HG03135 (cell line): ENCODE data around the gene COX7B.
"Not testable (repeated sequence)": the region's sequence is repeated elsewhere in the genome, so short reads cannot be mapped to it uniquely, and the experiment has no call there.

ENCODE experiments used
- ATAC-seq: cut with Tn5 transposase; IDR thresholded peaks from one replicate; pipeline ENCODE4 v1.9.1; 2021; ENCODE audit warnings: mild to moderate bottlenecking, moderate library complexity; ENCODE audit not compliant: unreplicated experiment

Gene COX7B, protein sequence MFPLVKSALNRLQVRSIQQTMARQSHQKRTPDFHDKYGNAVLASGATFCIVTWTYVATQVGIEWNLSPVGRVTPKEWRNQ

DNA sequence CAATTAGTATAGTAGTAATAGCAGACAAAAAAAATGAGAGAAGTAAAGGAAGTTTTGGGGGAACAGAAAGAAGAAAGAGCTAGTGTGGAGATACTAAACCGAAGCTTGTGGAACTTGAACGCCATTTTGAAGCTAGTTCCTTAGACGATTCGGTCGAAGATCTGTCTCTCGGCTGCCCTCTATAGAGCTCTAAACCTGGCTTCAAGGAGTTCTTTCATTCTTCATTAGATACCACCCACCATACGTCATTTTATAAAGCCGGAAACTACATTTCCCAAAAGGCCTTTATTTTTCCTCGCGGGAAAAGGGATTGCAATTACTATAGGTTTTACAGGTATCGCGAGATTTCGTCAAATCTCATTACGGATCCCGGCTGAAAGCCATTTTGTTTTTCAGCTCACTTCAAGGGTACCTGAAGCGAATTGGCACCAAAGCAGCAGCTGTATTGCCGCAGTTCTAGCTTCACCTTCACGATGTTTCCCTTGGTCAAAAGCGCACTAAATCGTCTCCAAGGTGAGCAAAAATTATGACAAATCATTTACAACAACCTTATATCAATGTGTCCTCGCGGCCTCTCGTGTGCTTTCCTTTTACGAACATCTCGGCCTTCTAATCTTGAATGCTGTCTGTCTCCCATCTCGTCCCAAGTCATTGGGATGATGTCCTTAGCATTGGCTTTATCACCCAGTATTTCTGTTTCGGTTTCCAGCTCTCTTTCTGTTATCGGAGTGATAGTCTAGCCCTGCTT, at the start of gene COX7B:
Gene COX7B (plus strand): TSS at position 388 of the 748 bp plus-strand sequence. CDS start 86 bp downstream, at position 474.
- ATAC-seq = peak; percentile 62

DNA sequence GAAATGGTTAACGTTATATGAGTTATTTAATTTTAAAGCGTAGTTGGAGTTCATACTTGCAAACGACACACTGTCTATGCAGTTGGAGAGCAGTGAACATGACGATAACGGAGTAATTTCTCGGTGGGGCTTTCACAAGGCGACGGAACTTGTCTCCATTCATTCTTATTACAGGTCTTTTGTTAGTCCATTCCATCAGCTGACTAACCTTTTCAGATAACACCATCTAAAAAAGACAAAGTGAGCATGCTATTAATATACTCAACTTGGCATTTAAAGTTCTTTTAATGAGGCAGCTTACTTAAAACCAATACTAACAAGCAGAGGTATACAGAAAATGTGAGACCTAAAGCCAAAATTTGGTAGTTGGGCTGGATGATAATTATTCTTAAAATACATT, 23.9 kb upstream of the COX7B start:
- ATAC-seq = no peak

DNA sequence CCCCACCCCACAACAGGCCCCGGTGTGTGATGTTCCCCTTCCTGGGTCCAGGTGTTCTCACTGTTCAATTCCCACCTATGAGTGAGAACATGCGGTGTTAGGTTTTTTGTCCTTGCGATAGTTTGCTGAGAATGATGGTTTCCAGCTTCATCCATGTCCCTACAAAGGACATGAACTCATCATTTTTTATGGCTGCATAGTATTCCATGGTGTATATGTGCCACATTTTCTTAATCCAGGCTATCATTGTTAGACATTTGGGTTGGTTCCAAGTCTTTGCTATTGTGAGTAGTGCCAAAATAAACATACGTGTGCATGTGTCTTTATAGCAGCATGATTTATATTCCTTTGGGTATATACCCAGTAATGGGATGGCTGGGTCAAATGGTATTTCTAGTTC, 17.9 kb upstream of the COX7B start:
- not testable (repeated sequence) for ATAC-seq

DNA sequence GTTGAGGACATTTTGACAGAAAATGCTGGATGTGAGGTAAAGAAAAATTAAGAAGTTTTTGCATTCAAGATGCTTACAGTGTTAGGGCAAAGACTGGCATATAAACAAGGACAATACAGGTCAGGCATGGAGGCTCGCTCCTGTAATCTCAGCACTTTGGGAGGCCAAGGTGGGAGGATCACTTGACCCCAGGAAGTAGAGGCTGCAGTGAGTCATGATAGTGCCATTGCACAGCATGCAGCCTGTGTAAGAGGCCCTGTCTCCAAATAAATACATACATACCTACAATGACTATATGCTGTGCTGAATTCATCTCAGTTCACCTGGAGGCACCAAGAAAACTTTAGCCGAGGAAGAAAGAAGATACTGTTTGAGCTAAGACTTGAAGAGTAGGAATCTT, 6.4 kb upstream of the COX7B start:
- no peak for ATAC-seq

DNA sequence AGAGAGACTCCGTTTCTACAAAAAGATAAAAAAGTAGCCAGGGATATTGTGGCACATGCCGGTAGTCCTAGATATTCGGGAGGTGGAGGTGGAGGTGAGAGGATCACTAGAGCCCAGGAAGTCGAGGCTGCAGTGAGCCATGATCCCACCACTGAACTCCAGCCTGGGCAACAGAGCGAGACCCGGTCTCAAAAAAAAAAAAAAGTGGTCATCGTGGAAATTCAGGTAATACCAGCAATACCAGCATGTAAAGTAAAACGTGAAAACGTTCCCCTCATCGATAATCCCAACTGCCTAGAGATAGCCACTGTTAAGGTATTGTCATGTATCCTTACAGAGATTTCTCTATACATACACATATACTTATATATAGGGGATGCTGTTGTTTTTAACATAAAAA, 5.6 kb upstream of the COX7B start:
- no peak for ATAC-seq

DNA sequence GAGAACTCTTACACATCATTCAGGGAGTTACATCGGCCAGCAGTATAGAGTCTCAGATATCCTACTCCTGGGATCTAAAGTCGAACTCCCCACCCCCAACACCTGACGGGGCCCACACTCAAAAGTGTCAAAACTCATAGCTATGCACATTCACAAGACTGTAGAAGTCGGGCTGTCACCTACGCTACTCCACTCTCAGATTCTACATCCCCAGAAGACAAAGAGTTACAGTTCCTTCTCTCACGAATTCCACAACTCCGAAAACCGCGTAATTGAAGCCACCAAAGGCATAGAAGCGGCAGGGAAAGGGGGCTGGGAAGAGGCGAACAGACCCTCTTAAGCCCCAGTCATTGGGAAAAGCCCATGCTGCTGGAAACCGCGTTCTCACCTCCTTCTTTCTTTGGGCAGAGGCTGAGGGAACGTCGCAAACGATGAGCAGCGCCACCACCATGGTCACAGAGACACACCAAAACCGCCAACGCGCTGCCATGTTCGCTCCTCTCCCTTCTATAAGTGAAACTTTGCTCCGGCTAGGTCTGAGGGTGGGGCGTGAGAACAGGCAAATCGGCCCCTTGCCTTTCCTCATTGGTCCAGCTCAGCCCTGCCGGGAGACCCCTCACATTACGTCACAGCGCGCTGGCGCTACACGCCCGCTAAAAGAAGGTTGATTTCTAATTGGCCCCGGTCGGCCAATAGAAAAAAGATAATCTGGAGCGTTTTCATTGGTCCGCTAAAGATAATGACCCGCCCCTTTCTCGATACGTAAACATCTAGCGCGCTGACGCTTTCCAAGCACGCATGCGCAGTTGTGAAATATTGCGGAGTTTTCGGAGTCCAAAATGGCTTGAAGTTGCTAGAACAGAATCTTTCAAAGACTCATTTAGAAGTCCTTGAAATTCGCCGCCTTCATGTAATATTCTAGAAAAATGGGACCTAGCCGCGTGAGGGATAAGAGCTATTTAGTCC, 4.1 kb upstream of the COX7B start, which contains the start of gene MAGT1:
Gene MAGT1 (minus strand): TSS at position 515 of the 966 bp plus-strand sequence. CDS start 25 bp downstream, at position 490.
- peak; percentile 87 for ATAC-seq

DNA sequence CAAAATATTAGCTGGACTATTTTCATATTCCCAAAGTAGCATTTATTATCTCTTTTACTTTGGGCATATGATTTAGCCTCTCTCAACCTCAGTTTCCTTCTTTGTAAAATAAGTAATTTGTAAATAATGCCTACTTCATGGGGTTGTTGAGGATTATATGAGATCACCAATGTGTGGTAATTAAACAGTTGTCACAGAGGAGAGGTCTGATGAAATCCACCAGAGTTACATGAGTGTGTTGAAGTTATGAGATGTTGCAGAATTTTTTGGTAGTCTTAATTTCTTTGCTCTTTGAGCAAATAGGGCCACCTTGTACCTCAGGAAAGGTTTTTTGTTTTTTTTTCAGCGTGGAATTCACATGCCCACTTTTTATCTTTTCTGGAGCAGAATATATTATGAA, 1.4 kb downstream of the COX7B start:
- no peak for ATAC-seq

DNA sequence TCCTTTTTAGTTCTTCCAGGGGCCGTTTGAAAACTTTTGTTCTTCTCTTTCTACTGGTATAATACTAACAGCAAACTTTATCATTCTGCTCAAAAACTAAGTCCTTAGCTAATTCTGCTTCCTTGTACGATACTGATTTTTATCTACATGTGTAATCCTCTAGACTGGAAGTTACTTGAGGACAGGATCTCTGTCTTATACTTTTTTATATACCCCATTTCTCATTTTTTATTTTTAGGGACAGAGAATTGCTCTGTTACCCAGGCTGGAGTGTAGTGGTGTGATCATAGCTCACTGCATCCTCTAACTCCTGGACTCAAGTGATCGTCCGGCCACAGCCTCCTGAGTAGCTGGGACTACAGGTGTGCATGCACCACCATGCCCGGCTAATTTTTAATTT, 2.2 kb downstream of the COX7B start:
- ATAC-seq = no peak

DNA sequence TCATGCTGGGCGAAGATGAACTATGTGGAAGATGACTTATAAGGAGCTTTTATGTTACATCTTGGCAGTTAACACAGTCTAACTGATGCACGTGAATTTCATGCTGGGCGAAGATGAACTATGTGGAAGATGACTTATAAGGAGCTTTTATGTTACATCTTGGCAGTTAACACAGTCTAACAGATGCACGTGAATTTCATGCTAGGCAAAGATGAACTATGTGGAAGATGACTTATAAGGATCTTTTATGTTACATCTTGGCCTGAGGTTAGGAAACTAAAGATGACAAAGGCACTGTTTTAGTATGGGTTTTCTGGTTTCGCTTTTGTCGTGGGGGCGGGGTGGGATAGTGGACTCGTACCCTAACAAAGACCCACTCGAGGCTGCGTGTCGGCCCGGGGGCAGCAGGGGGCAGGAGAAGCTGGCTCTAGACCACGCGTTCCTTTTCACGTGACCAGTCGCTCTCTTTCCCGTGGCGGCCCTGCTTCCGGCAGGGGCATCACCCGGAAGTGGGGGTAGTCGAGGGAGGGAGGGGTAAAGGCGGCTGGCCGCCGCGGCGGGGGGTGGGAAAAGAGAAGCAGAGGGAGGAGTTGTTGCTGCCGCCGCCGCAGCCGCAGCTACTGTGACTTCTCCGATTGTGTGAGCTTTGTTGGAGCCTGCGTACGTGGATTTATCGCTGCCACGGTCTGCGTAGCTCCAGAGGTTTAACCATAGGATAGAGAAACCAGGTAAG, 11.0 kb downstream of the COX7B start, which contains the start of gene ATP7A:
Gene ATP7A (plus strand): TSS at position 586 of the 733 bp plus-strand sequence. CDS start 60,949 bp downstream, outside the sequence.
- peak; percentile 93 for ATAC-seq

DNA sequence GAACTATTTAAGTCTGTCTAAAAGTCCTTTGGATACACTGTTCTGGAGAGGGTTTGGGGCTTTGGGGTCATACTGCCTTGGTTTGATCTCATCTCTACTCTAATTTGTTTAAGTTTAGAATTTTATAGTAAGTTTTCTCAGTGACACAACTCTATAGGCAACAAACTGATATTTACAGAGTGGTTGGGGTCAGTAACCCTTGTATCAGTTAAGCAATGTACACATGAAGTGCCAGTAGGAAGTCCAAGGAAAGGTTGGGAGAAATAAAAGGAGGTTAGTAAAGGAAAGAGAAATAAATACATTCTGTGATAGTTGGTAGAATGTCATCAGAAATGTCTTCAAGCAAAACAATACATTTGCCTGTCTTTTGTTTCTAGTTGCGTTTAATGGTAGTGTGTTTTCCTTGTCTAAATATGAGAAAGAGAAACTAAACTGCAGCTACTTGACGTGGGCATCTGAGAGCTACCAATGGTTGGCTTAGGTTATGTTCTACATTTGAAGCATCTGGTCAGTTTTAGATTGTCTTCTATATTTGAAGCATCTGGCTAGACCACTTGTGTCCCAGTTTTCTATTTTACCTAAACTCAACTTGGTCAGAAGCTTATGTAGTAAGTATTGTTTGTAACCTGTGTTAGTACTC, 18.1 kb downstream of the COX7B start:
- peak; percentile 50 for ATAC-seq

DNA sequence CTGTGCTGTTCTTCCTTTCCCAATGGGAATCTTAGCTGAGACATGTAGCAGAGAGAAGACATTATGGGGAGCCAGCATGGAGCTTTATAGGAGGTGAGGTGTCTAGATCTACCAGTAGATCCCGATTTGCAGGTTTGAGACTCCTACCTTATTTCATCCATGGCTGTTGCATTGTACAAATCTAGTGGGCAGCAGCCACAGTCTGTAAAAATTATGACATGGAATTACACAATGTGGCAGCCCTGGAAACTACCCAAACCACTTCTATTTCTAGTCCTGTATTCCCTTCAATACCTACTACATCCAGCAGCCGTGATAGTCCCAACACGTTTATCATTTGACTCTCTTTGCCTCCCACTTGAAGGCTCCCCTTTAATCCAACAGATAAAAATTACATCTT, 19.3 kb downstream of the COX7B start:
- no peak for ATAC-seq

DNA sequence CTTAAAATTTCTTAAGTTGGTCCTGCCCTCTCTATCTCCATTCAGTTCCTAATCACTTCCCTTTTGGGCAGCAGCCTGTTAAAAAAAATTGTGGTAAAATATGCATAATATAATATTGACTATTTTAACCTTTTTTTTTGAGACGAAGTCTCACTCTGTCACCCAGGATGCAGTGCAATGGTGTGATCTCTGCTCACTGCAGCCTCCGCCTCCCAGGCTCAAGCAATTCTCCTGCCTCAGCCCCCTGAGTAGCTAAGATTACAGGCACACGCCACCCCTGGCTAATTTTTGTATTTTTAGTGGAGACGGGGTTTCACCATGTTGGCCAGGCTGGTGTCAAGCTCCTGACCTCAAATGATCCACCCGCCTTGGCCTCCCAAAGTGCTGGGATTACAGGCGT, 20.1 kb downstream of the COX7B start:
- ATAC-seq = not testable (repeated sequence)

DNA sequence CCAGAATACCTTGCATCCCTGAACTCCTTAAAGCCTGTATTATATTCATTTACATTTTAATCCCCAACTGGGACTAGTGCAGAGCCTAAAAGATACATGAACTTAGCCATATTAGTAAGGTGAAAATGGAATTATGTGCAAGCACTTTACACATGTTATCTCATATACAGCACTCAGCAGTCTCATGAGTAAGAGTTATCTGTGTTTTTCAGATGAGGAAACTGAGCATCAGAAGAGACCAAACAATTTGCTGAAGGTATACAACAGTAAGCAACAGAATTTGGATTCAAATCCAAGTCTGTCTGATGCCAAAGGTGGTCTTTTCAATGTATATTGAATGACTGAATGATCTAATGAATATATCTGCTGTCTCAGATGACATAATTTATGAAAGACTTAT, 23.5 kb downstream of the COX7B start:
- ATAC-seq = no peak

DNA sequence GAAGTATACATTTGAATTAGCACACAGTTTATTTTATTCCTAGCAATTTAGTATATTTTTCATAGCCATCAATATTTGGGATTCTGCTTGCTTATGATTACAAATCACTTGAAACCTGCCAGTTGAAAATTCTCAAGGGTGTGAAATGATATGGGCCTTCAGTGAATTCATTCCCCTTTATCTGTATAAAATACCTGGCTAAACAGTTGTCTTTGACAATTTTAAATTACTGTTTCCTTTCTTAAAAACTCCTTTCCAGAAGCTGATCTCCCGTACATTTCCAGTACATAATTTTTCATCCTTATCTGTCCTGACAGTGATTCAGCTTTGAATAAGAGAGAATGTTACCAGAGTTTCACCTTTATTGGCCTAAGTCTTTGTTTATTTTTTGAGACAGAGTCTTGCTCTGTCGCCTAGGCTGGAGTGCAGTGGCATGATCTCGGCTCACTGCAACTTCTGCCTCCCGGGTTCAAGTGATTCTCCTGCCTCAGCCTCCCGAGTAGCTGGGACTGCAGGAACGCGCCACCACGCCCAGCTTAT, 25.1 kb downstream of the COX7B start:
- ATAC-seq = no peak

DNA sequence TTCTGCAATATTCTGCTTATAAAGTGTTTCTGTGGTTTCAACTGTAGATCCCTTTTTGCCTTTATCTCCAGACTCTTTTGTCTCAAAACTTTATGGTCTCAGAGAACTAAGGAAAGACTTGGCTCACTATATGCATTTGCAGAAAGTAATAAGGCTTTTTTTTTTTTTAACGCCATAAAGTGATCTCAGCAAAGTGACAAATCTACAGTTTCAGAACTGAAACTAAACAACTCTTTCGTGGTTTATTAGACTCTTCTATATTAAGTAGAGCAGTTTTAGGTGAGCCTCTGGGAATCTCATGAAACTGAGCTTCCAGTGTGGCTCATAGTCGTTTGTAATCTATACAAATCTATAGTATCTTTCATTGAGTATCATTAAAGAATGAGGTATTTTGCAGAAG, 26.5 kb downstream of the COX7B start:
- no peak for ATAC-seq

DNA sequence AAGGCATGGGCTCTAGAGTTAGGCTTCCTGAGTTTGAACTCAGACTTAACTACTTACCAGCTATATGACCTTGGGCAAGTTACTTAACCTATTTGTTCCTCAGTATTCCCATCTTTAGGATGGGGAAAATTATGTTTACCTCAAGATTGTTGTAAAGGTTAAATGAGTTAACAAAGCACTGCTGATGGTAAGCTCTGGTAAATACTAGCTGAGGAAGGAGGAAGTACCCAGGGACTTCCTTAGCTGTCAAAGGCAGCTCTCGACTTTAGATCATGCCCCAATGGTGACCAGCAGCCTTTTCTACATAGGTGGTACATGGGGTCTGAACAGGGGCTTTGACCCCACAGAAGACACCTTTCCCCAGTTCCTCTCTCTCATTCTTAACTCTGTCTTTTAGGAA, 31.3 kb downstream of the COX7B start:
- ATAC-seq = no peak

DNA sequence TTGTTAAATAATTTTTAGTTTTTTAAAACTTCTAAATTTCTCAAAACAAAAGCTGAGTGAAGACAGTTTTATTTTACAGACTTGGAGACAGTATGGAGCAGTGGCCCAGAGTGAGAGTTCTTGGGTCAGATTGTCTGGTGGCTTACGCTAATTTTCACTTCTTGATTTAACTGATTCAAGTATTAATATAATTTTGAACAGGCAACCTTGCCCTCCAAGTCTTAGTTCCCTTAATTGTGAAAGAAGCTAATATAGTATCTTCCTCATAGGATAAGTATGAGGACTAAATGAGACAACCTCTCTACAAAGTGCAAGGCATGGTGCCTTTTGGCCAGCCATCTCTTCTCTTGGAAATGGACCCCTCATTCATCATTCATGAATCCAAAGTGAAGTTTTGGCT, 36.6 kb downstream of the COX7B start:
- ATAC-seq = no peak

DNA sequence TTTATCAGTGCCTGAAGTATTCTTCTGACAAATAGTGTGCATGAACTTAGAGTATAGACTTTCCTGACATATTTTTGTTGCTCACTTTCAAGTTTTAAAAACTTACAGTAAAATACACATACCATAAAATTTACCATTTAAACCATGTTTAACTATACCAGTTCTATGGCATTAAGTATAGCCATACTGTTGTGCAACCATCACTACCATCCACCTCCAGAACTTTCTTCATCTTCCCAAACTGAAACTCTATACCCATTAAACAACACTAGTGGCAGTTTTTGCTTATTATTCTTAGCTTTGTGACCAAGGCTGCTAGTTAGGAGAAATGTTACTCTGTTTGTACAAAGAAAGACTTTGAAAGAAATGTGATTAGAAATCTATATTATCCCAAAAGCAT, 37.0 kb downstream of the COX7B start:
- ATAC-seq = no peak

DNA sequence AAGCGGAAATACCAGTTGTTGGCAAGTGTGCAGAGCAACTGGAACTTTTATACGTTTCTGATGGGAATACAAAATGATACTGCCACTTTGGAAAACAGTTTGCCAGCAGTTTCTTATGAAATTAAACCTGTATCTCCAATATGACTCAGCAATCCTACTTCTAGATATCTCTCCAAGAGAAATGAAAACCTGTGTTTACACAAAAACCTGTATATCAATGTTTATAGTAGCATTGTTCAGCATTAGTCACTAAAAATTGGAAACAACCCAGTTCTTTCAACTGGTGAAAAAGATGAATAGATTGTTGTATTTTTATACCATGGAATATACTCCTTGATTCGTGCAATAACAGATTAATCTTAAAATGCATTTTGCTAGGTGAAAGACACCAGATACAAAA, 38.0 kb downstream of the COX7B start:
- ATAC-seq = no peak

DNA sequence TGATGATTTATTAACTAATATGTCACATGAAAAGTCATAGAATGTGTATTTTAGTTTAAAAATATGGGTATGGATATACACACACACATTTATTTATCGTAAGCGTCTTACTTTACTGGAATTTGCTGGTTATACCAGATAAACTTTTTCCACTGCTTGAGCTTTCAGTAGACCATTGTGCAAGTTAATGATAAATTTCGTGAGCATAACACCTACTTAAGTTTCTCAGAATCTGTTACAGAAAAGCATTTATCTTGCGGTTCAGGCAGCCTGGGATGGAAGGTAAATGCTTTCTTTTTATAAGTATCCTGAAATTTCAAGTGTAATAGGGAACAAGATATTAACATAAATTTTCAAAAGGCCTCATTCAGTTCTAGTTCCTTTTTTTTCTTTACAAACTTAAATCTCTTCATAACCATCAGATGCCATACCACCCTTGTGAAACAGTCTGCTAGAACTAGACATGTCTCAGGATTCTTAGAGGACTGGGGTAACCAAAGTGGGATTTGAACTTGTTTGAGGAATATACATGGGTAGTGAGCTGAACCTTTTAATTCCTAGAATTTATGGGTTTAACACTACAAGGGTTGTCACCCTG, 38.9 kb downstream of the COX7B start:
- no peak for ATAC-seq
